ENCODE data around the gene HMGCS2. TPM values are rescaled to one million over a fixed set of nuclear protein-coding genes. Genes with fewer than 3 reads are reported as not detected.
A peak's percentile ranks its signal among the peaks of the same experiment; 100 is the strongest.

The HMGCS2 gene
- total and polyA plus RNA-seq, 9 of the 15 experiments (the other 6 are each of a cell fraction or from before 2014, with no cell fraction given) = 0.13 TPM; not detected in 8

DNA sequence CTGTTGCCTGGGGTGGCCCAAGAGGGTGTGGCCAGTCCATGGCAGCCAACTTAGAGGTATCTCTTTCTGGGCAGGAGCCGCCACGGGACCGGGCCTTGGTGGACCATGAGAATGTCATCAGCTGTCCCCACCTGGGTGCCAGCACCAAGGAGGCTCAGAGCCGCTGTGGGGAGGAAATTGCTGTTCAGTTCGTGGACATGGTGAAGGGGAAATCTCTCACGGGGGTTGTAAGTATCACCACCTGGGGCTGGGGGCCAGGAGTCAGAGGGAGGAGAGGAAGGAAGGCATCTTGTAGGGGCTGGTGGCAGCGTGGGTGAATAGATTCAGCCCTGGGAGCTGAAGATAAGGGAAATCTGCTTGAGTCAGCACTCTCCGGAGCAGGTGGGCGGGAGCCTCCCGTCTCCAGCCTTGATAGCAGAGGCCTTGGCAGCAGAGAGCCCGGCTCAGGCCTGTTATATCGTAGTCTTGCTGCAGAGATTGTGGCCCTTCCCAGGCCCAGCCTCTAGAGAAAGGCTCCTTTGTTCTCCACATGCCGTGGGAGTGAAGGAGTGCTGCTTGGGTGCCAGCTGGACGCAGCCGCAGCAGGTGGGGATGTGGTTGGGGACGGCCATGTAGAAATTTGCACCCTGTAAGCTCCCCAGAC lies 31.5 kb downstream of the HMGCS2 start (continued):
- TF ChIP-seq, protein P1, sequence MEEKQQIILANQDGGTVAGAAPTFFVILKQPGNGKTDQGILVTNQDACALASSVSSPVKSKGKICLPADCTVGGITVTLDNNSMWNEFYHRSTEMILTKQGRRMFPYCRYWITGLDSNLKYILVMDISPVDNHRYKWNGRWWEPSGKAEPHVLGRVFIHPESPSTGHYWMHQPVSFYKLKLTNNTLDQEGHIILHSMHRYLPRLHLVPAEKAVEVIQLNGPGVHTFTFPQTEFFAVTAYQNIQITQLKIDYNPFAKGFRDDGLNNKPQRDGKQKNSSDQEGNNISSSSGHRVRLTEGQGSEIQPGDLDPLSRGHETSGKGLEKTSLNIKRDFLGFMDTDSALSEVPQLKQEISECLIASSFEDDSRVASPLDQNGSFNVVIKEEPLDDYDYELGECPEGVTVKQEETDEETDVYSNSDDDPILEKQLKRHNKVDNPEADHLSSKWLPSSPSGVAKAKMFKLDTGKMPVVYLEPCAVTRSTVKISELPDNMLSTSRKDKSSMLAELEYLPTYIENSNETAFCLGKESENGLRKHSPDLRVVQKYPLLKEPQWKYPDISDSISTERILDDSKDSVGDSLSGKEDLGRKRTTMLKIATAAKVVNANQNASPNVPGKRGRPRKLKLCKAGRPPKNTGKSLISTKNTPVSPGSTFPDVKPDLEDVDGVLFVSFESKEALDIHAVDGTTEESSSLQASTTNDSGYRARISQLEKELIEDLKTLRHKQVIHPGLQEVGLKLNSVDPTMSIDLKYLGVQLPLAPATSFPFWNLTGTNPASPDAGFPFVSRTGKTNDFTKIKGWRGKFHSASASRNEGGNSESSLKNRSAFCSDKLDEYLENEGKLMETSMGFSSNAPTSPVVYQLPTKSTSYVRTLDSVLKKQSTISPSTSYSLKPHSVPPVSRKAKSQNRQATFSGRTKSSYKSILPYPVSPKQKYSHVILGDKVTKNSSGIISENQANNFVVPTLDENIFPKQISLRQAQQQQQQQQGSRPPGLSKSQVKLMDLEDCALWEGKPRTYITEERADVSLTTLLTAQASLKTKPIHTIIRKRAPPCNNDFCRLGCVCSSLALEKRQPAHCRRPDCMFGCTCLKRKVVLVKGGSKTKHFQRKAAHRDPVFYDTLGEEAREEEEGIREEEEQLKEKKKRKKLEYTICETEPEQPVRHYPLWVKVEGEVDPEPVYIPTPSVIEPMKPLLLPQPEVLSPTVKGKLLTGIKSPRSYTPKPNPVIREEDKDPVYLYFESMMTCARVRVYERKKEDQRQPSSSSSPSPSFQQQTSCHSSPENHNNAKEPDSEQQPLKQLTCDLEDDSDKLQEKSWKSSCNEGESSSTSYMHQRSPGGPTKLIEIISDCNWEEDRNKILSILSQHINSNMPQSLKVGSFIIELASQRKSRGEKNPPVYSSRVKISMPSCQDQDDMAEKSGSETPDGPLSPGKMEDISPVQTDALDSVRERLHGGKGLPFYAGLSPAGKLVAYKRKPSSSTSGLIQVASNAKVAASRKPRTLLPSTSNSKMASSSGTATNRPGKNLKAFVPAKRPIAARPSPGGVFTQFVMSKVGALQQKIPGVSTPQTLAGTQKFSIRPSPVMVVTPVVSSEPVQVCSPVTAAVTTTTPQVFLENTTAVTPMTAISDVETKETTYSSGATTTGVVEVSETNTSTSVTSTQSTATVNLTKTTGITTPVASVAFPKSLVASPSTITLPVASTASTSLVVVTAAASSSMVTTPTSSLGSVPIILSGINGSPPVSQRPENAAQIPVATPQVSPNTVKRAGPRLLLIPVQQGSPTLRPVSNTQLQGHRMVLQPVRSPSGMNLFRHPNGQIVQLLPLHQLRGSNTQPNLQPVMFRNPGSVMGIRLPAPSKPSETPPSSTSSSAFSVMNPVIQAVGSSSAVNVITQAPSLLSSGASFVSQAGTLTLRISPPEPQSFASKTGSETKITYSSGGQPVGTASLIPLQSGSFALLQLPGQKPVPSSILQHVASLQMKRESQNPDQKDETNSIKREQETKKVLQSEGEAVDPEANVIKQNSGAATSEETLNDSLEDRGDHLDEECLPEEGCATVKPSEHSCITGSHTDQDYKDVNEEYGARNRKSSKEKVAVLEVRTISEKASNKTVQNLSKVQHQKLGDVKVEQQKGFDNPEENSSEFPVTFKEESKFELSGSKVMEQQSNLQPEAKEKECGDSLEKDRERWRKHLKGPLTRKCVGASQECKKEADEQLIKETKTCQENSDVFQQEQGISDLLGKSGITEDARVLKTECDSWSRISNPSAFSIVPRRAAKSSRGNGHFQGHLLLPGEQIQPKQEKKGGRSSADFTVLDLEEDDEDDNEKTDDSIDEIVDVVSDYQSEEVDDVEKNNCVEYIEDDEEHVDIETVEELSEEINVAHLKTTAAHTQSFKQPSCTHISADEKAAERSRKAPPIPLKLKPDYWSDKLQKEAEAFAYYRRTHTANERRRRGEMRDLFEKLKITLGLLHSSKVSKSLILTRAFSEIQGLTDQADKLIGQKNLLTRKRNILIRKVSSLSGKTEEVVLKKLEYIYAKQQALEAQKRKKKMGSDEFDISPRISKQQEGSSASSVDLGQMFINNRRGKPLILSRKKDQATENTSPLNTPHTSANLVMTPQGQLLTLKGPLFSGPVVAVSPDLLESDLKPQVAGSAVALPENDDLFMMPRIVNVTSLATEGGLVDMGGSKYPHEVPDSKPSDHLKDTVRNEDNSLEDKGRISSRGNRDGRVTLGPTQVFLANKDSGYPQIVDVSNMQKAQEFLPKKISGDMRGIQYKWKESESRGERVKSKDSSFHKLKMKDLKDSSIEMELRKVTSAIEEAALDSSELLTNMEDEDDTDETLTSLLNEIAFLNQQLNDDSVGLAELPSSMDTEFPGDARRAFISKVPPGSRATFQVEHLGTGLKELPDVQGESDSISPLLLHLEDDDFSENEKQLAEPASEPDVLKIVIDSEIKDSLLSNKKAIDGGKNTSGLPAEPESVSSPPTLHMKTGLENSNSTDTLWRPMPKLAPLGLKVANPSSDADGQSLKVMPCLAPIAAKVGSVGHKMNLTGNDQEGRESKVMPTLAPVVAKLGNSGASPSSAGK (IDR thresholded peaks at IDR 0.05) = no peak
- TF ChIP-seq KLF16 (IDR thresholded peaks at IDR 0.05) = peak; percentile 99
- TF ChIP-seq ZNF165 (CRISPR knock-in tag; IDR thresholded peaks at IDR 0.05; ENCODE audit: borderline replicate concordance) = no peak
- TF ChIP-seq SMAD3 (CRISPR knock-in tag; conservative IDR thresholded peaks at IDR 0.05) = peak; percentile 83; the same call in 1 of the 2 replicates
- TF ChIP-seq TCFL5 (CRISPR knock-in tag; conservative IDR thresholded peaks at IDR 0.05) = no peak
- no peak for TF ChIP-seq IRF2 (CRISPR knock-in tag; IDR thresholded peaks at IDR 0.05)
- TF ChIP-seq, protein P2, sequence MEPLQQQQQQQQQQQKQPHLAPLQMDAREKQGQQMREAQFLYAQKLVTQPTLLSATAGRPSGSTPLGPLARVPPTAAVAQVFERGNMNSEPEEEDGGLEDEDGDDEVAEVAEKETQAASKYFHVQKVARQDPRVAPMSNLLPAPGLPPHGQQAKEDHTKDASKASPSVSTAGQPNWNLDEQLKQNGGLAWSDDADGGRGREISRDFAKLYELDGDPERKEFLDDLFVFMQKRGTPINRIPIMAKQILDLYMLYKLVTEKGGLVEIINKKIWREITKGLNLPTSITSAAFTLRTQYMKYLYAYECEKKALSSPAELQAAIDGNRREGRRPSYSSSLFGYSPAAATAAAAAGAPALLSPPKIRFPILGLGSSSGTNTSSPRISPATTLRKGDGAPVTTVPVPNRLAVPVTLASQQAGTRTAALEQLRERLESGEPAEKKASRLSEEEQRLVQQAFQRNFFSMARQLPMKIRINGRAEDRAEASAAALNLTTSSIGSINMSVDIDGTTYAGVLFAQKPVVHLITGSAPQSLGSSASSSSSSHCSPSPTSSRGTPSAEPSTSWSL (CRISPR knock-in tag; IDR thresholded peaks at IDR 0.05; ENCODE audit: borderline replicate concordance) = no peak
- TF ChIP-seq, protein P3, sequence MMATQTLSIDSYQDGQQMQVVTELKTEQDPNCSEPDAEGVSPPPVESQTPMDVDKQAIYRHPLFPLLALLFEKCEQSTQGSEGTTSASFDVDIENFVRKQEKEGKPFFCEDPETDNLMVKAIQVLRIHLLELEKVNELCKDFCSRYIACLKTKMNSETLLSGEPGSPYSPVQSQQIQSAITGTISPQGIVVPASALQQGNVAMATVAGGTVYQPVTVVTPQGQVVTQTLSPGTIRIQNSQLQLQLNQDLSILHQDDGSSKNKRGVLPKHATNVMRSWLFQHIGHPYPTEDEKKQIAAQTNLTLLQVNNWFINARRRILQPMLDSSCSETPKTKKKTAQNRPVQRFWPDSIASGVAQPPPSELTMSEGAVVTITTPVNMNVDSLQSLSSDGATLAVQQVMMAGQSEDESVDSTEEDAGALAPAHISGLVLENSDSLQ (IDR thresholded peaks at IDR 0.05) = no peak
- no peak for TF ChIP-seq WHSC1 (IDR thresholded peaks at IDR 0.05; ENCODE audit: low read length)
- no peak for TF ChIP-seq HDAC6 (IDR thresholded peaks at IDR 0.05; ENCODE audit: low read depth, low read length)
- no peak for TF ChIP-seq NFRKB (IDR thresholded peaks at IDR 0.05; ENCODE audit: low read depth)
- peak; percentile 73; the same call in 1 of the 2 replicates for TF ChIP-seq ZBTB7A (IDR thresholded peaks at IDR 0.05; ENCODE audit: borderline replicate concordance, control insufficient read depth, low read depth, low read length)
- TF ChIP-seq KDM5B (IDR thresholded peaks at IDR 0.05; ENCODE audit: insufficient replicate concordance, low read depth, low read length) = no peak
- TF ChIP-seq ZBED1 (IDR thresholded peaks at IDR 0.05) = peak; percentile 70; the same call in 1 of the 2 replicates

Data from K562 (cell line).